Liver (tissue), 3 donors: ENCODE results near the gene THAP4.

Source experiments
- EGR1 ChIP-seq, 2 donors: IDR thresholded peaks; 2 replicates each; pipeline ENCODE4 v1.6.1; 2016 to 2018; ENCODE audit warnings: antibody characterized with exemption in 2 of 2, low read depth in 2 of 2
- TAF1 ChIP-seq: conservative IDR thresholded peaks from 2 replicates; pipeline ENCODE4 v1.6.1; 2016; ENCODE audit warnings: antibody characterized with exemption, mild to moderate bottlenecking
- YY1 ChIP-seq: IDR thresholded peaks from 2 replicates; pipeline ENCODE4 v1.6.1; 2016; ENCODE audit warnings: antibody characterized with exemption, mild to moderate bottlenecking
- TF ChIP-seq, protein P1 (sequence below): fragments of 150-350 bp; IDR thresholded peaks from 2 replicates; pipeline ENCODE4 v1.5.1; 2017; ENCODE audit warnings: improper control_type of control experiment, low read depth, low read length; ENCODE audit not compliant: missing input control
- TF ChIP-seq, protein P2 (sequence below): IDR thresholded peaks from 2 replicates; pipeline ENCODE4 v1.6.1; 2016; ENCODE audit warnings: antibody characterized with exemption
- TF ChIP-seq, protein P3 (sequence below): IDR thresholded peaks from 2 replicates; pipeline ENCODE4 v1.6.1; 2016; ENCODE audit warnings: antibody characterized with exemption
- donor health status: healthy.
- donor health status: healthy.

DNA sequence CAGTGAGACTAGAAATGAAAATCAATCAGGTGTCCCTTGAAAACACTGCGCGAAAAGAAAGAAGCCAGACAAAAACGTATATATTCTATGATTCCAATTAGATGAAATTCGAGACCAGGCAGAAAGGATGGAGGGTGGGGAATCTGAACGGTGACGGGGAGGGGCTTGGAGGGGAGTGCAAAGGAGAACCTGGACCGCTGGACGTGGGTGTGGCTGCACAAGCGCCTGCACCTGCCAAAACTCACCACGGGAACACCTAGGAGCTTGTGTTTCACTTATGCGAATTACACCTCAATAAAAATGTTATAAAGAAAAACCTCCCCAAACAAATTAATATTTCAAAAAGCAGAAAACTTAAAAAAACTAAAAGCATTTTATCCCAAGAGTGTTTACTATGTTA, 21.9 kb downstream of the THAP4 start:
- TF ChIP-seq, protein P1, sequence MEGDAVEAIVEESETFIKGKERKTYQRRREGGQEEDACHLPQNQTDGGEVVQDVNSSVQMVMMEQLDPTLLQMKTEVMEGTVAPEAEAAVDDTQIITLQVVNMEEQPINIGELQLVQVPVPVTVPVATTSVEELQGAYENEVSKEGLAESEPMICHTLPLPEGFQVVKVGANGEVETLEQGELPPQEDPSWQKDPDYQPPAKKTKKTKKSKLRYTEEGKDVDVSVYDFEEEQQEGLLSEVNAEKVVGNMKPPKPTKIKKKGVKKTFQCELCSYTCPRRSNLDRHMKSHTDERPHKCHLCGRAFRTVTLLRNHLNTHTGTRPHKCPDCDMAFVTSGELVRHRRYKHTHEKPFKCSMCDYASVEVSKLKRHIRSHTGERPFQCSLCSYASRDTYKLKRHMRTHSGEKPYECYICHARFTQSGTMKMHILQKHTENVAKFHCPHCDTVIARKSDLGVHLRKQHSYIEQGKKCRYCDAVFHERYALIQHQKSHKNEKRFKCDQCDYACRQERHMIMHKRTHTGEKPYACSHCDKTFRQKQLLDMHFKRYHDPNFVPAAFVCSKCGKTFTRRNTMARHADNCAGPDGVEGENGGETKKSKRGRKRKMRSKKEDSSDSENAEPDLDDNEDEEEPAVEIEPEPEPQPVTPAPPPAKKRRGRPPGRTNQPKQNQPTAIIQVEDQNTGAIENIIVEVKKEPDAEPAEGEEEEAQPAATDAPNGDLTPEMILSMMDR, result no peak
- TF ChIP-seq, protein P2, sequence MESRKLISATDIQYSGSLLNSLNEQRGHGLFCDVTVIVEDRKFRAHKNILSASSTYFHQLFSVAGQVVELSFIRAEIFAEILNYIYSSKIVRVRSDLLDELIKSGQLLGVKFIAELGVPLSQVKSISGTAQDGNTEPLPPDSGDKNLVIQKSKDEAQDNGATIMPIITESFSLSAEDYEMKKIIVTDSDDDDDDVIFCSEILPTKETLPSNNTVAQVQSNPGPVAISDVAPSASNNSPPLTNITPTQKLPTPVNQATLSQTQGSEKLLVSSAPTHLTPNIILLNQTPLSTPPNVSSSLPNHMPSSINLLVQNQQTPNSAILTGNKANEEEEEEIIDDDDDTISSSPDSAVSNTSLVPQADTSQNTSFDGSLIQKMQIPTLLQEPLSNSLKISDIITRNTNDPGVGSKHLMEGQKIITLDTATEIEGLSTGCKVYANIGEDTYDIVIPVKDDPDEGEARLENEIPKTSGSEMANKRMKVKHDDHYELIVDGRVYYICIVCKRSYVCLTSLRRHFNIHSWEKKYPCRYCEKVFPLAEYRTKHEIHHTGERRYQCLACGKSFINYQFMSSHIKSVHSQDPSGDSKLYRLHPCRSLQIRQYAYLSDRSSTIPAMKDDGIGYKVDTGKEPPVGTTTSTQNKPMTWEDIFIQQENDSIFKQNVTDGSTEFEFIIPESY, result no peak
- TF ChIP-seq, protein P3, sequence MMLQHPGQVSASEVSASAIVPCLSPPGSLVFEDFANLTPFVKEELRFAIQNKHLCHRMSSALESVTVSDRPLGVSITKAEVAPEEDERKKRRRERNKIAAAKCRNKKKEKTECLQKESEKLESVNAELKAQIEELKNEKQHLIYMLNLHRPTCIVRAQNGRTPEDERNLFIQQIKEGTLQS, result no peak
- TF ChIP-seq TAF1 (no peak), YY1 (no peak), EGR1 (IDR thresholded peaks at IDR 0.05; ENCODE audit: low read depth in 2 of 2) (no peak)
